ENCODE measurements around the gene PHKG1. TPM values are rescaled to one million over a fixed set of nuclear protein-coding genes. Genes with fewer than 3 reads are reported as not detected.
A peak's percentile ranks its signal among the peaks of the same experiment; 100 is the strongest.
"Not testable (repeated sequence)": the region's sequence is repeated elsewhere in the genome, so short reads cannot be mapped to it uniquely, and the experiment has no call there.

The PHKG1 gene
- total RNA-seq, 2 donors from 2014 or later = not detected

- Histone ChIP-seq H3K27me3 (no peaks in the 10 kb centered on the region), H3K27ac (no peak overlapping the region), H3K4me1 (peaks cover 2% of the 10 kb centered on the region), H3K4me3 (no peak overlapping the region), H3K36me3 (replicated peaks in 1 of 2; ENCODE audit: insufficient read depth in 1 of 2, low read depth in 2 of 2) (no peaks in the 10 kb centered on the region), H3K9me3 (no peaks in the 10 kb centered on the region)
- intact Hi-C loops (cut with DNase I) = no loop called here
- 84 to 85% methylated on average over 6 of the region's 6 CpGs for WGBS, 2 donors
- no peak for DNase-seq
- no peak for ATAC-seq
- TF ChIP-seq POLR2A (IDR thresholded peaks at IDR 0.05) = no peak
- TF ChIP-seq, protein P1, sequence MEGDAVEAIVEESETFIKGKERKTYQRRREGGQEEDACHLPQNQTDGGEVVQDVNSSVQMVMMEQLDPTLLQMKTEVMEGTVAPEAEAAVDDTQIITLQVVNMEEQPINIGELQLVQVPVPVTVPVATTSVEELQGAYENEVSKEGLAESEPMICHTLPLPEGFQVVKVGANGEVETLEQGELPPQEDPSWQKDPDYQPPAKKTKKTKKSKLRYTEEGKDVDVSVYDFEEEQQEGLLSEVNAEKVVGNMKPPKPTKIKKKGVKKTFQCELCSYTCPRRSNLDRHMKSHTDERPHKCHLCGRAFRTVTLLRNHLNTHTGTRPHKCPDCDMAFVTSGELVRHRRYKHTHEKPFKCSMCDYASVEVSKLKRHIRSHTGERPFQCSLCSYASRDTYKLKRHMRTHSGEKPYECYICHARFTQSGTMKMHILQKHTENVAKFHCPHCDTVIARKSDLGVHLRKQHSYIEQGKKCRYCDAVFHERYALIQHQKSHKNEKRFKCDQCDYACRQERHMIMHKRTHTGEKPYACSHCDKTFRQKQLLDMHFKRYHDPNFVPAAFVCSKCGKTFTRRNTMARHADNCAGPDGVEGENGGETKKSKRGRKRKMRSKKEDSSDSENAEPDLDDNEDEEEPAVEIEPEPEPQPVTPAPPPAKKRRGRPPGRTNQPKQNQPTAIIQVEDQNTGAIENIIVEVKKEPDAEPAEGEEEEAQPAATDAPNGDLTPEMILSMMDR (IDR thresholded peaks at IDR 0.05) = no peak
Observed at GRCh38 chr7:56121440-56121839, 28.7 kb upstream of the PHKG1 start.

DNA sequence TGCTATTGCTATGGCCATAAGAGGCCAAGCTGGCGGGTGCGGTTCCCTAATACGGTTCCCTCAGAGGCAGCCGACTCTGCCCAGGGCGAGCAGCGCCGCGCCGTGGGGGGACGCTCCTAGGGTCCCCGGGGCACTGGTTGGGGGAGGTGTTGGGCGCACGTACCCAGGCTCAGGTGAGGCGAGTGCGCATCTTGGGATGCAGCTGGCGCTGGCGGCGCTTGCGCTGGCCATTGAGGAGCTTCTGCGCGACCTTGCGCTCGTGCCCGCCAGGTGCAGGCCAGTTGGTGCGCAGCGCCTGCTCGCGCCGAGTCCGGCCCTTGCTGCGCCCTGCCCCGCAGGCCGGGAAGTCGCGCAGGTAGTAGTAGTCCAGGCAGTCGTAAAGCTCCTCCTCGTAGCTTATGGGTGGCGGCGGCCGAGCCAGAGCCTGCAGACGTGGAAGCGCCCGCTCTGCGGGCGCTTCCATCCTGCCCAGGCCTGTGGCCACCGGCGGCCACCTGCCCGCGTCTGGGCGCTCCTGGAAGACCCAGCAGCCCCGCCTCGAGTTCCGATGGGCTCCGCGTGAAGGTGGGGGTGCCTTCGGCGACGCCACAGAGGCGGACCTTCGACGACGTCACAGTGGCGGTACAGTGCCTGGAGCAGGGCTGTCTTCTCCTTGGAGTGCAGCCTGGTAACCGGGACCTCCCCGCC is 23.2 kb upstream of the PHKG1 start, which contains the start of gene NUPR2:
TSS of gene NUPR2 (minus strand) at position 566 of the 687 bp plus-strand sequence. CDS start at position 463, 103 bp downstream.
- TF ChIP-seq POLR2A (IDR thresholded peaks at IDR 0.05) = peak in 1 of 3 donors; percentile 23
- TF ChIP-seq, protein P1 (IDR thresholded peaks at IDR 0.05) = no peak
- peak; percentile 68 for ATAC-seq

GRCh38 chr7:56112244-56112643 is 19.5 kb upstream of the PHKG1 start:
- peaks cover 11% of the 10 kb centered on the region for H3K4me1 ChIP-seq
- ATAC-seq; H3K27ac ChIP-seq; H3K36me3 ChIP-seq (replicated peaks in 1 of 2; ENCODE audit: insufficient read depth in 1 of 2, low read depth in 2 of 2); intact Hi-C loops (cut with DNase I); H3K27me3 ChIP-seq; H3K4me3 ChIP-seq; H3K9me3 ChIP-seq; DNase-seq: not testable (repeated sequence)
- 88 to 92% methylated on average over 3 of the region's 3 CpGs for WGBS, 2 donors

More for the DNA sequence above, 23.2 kb upstream of the PHKG1 start, which contains the start of gene NUPR2:
- Histone ChIP-seq H3K27me3 (no peaks in the 10 kb centered on the region), H3K4me1 (peaks cover 11% of the 10 kb centered on the region), H3K9me3 (no peaks in the 10 kb centered on the region), H3K4me3 (no peak within 1 kb of the TSS), H3K36me3 (replicated peaks in 1 of 2; ENCODE audit: insufficient read depth in 1 of 2, low read depth in 2 of 2) (no peaks in the 10 kb centered on the region), H3K27ac (peak within 1 kb of the TSS in 1 of 4 donors; percentile 25)
- intact Hi-C loops (cut with DNase I) = no loop called here
- 5 to 14% methylated on average over 11 to 63 of the region's 65 CpGs for WGBS, 2 donors
- DNase-seq = peak in 3 of 4 donors; percentile 37 to 47 (median 42)

DNA sequence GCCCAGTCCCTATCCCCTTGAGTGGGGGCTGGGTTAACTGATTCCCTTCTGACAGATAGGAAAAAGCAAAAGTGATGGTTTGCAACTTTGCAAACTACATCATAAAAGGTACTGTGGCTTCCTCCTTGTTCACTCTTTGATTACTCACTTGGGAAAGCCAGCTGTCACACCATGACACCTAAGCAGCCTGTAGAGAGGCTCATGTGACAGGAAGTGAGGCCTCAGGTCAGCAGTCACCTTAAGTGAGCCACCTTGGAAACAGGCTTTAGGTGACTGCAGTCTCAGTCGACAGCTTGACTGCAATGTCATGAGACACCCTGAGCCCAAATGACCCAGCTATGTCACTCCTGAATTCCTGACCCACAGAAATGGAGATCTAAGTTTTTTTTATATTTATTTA is 17.9 kb upstream of the PHKG1 start:
- ATAC-seq (no peak), DNase-seq (no peak)
- H3K9me3 ChIP-seq = no peaks in the 10 kb centered on the region
- H3K4me1 ChIP-seq = peaks cover 4% of the 10 kb centered on the region
- intact Hi-C loops (cut with DNase I) = no loop called here
- no peak overlapping the region for H3K4me3 ChIP-seq
- H3K27me3 ChIP-seq = no peaks in the 10 kb centered on the region
- TF ChIP-seq, protein P1 (IDR thresholded peaks at IDR 0.05) = no peak
- TF ChIP-seq POLR2A (IDR thresholded peaks at IDR 0.05) = no peak
- H3K36me3 ChIP-seq (replicated peaks in 1 of 2; ENCODE audit: insufficient read depth in 1 of 2, low read depth in 2 of 2) = no peaks in the 10 kb centered on the region
- H3K27ac ChIP-seq = no peak overlapping the region
- 73 to 86% methylated on average over 1 of the region's 1 CpG for WGBS, 2 donors

DNA sequence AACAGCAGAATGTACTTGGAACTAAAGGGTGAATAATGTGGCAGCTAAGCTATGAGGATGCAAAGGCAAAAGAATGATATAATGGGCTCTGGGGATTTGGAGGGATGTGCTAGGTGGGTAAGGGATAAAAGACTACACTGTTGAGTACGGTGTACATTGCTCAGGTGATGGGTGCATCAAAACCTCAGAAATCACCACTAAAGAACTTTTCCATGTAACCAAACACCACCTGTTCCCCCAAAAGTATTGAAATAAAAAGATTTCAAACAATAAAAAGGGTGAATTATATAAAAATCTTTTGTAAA is 15.2 kb upstream of the PHKG1 start:
- no peak overlapping the region for H3K27ac ChIP-seq
- H3K9me3 ChIP-seq = no peaks in the 10 kb centered on the region
- peaks cover 15% of the 10 kb centered on the region for H3K4me1 ChIP-seq
- H3K36me3 ChIP-seq (replicated peaks in 1 of 2; ENCODE audit: insufficient read depth in 1 of 2, low read depth in 2 of 2) = peaks cover 3 to 7% of the 10 kb centered on the region in 2 donors
- ATAC-seq = no peak
- no peaks in the 10 kb centered on the region for H3K27me3 ChIP-seq
- intact Hi-C loops (cut with DNase I) = no loop called here
- no peak for TF ChIP-seq POLR2A (IDR thresholded peaks at IDR 0.05)
- TF ChIP-seq, protein P1 (IDR thresholded peaks at IDR 0.05) = no peak
- no peak for DNase-seq
- WGBS, 2 donors = 94 to 100% methylated on average over 1 of the region's 1 CpG
- H3K4me3 ChIP-seq = no peak overlapping the region

Measured in body of pancreas (tissue), 4 donors.